Heart left ventricle (tissue), 16 donors: ENCODE results near the gene CIAO2A. TPM values are rescaled to one million over a fixed set of nuclear protein-coding genes. Genes with fewer than 3 reads are reported as not detected.
A peak's percentile ranks its signal among the peaks of the same experiment; 100 is the strongest.

Source experiments
- ATAC-seq, 4 donors: fragments of 200-7000 bp; cut with Tn5 transposase; one replicate each; pipeline ENCODE4 v1.9.1; 2020 to 2022; ENCODE audit warnings: moderate library complexity in 4 of 4, mild to moderate bottlenecking in 3 of 4, moderate number of reproducible peaks in 1 of 4
- DNase-seq, 5 donors: peaks; one replicate each; pipeline ENCODE4 v3.0.0-alpha.2; 2020
- H3K27ac ChIP-seq, 12 donors: fragments of 200-600 bp; sonication (generic) in 4 of 12; one replicate each; pipeline versions ENCODE4 v1.5.0 to v1.8.0; 2016 to 2022; ENCODE audit warnings: mild to moderate bottlenecking in 2 of 12
- H3K27me3 ChIP-seq, 9 donors: fragments of 200-600 bp; sonication (generic) in 2 of 9; one replicate each; pipeline versions ENCODE4 v1.5.1 to v1.8.0; 2016 to 2022; ENCODE audit warnings: mild to moderate bottlenecking in 3 of 9
- H3K36me3 ChIP-seq, 9 donors: fragments of 200-600 bp; sonication (generic) in 2 of 9; one replicate each; pipeline versions ENCODE4 v1.5.0 to v1.8.0; 2018 to 2022; ENCODE audit warnings: mild to moderate bottlenecking in 2 of 9
- H3K4me1 ChIP-seq, 12 donors: fragments of 200-600 bp; sonication (generic) in 4 of 12; one replicate each; pipeline versions ENCODE4 v1.5.0 to v1.8.0; 2016 to 2022; ENCODE audit warnings: mild to moderate bottlenecking in 3 of 12
- H3K4me3 ChIP-seq, 12 donors: fragments of 200-600 bp; sonication (generic) in 4 of 12; one replicate each; pipeline versions ENCODE4 v1.5.0 to v1.8.0; 2017 to 2022; ENCODE audit warnings: mild to moderate bottlenecking in 9 of 12, moderate library complexity in 4 of 12
- H3K9me3 ChIP-seq, 12 donors: fragments of 200-600 bp; sonication (generic) in 4 of 12; one replicate each; pipeline versions ENCODE4 v1.5.0 to v1.8.0; 2016 to 2022; ENCODE audit warnings: mild to moderate bottlenecking in 1 of 12
- POLR2A ChIP-seq, 2 donors: fragments of 450-650 bp; IDR thresholded peaks; one replicate each; pipeline ENCODE4 v1.6.1; 2017; ENCODE audit warnings: antibody characterized with exemption in 2 of 2, mild to moderate bottlenecking in 2 of 2, moderate library complexity in 2 of 2
- WGBS, 4 donors: extraction: QIAGEN DNeasy Blood & Tissue Kit in 2 of 4; methylation state at CpG; one replicate each; pipeline versions ENCODE4 v1.1.5 to v1.1.7; 2013 to 2018; 5-methylcytosine and 5-hydroxymethylcytosine counted together
- intact Hi-C, 10 donors: fragments of 100-400 bp; cut with DNase I; formaldehyde crosslinking; loops; one replicate each; pipeline versions ENCODE4 v1.11.1 to v1.14.2; 2022
- polyA plus RNA-seq, 2 donors: library from polyadenylated mRNA; stranded (reverse); fragments of 200-250 nt; gene quantifications; one replicate each; pipeline ENCODE4 v1.2.3, GENCODE V29; 2013
- total RNA-seq, 9 donors: library from RNA; depleted of rRNA in 2 of 9; stranded (reverse); fragments of >200 nt in 2 of 9; fragmentation: NEBNext Ultra II Directional in 3 of 9; extraction: Animal tissue kit (Norgen Biotek cat#: 25700) in 3 of 9; gene quantifications; one replicate each; pipeline versions ENCODE4 v1.1.0 to v1.2.4, GENCODE V29; 2016 to 2023
- TF ChIP-seq, protein P1 (sequence below), 12 donors: fragments of 200-600 bp; sonication (generic) in 4 of 12; IDR thresholded peaks; one replicate each; pipeline versions ENCODE4 v1.5.0 to v1.8.0; 2018 to 2022; ENCODE audit warnings: antibody characterized with exemption in 12 of 12, mild to moderate bottlenecking in 5 of 12
- donor health status: ischemic (EF 13 %, LVEDD 7.1; RV severe dilation, severe dysfunction).
- donor health status: healthy with polysubstance abuse.
- donor health status: DM: no; HTN: yes; CAD: no.
- donor health status: DM: no; HTN: no; CAD: no.
- donor health status: ischemic (EF 25% LVEDD 6.9; RV normal size, moderate dysfunction).
- donor health status: ischemic (EF 25% LVEDD 5.7; RV mildly dilated, moderate dysfunction).
- donor health status: healthy.
- donor health status: DM: yes; HTN: yes; CAD: no.
- donor health status: ischemic (EF 35%, LVEDD 5.7; RV mildly dilated, moderate dysfunction).
- donor health status: nonischemic (EF 11% LVEDD 7.7; RV severe dilation, severe dysfunction).
- donor health status: DM: yes; HTN: yes; CAD: no.
- donor health status: PGD.
- donor health status: ischemic (EF 29% LVEDD 5.4; RV normal size, mild dysfunction).
- donor health status: nonischemic (EF 23%, LVEDD 6.1; RV moderate dilation, normal function).

The CIAO2A gene
- total and polyA plus RNA-seq, 11 donors = 41.6 to 114 (median 56.5) TPM

- Histone ChIP-seq H3K27me3 (no peaks in the 10 kb centered on the region), H3K27ac (no peak overlapping the region), H3K4me1 (peaks cover 0 to 44% (median 21%) of the 10 kb centered on the region in 12 donors), H3K9me3 (no peaks in the 10 kb centered on the region), H3K4me3 (no peak overlapping the region), H3K36me3 (peaks cover 0 to 10% (median 0%) of the 10 kb centered on the region in 9 donors)
- no peak for DNase-seq
- ATAC-seq = no peak
- intact Hi-C loops = no loop called here
- WGBS, 4 donors = 90 to 98% (median 95%) methylated on average over 4 of the region's 4 CpGs
- TF ChIP-seq, protein P1, sequence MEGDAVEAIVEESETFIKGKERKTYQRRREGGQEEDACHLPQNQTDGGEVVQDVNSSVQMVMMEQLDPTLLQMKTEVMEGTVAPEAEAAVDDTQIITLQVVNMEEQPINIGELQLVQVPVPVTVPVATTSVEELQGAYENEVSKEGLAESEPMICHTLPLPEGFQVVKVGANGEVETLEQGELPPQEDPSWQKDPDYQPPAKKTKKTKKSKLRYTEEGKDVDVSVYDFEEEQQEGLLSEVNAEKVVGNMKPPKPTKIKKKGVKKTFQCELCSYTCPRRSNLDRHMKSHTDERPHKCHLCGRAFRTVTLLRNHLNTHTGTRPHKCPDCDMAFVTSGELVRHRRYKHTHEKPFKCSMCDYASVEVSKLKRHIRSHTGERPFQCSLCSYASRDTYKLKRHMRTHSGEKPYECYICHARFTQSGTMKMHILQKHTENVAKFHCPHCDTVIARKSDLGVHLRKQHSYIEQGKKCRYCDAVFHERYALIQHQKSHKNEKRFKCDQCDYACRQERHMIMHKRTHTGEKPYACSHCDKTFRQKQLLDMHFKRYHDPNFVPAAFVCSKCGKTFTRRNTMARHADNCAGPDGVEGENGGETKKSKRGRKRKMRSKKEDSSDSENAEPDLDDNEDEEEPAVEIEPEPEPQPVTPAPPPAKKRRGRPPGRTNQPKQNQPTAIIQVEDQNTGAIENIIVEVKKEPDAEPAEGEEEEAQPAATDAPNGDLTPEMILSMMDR (IDR thresholded peaks at IDR 0.05) = no peak
- TF ChIP-seq POLR2A (IDR thresholded peaks at IDR 0.05) = no peak
Measured at GRCh38 chr15:64030123-64030522, 63.5 kb downstream of the CIAO2A start.

- Histone ChIP-seq H3K27me3 (no peaks in the 10 kb centered on the region), H3K9me3 (no peaks in the 10 kb centered on the region), H3K4me1 (peaks cover 0 to 48% (median 21%) of the 10 kb centered on the region in 12 donors), H3K27ac (no peak overlapping the region), H3K36me3 (peaks cover 0 to 10% (median 0%) of the 10 kb centered on the region in 9 donors), H3K4me3 (no peak overlapping the region)
- TF ChIP-seq, protein P1 (IDR thresholded peaks at IDR 0.05) = no peak
- TF ChIP-seq POLR2A (IDR thresholded peaks at IDR 0.05) = no peak
- DNase-seq (no peak), ATAC-seq (peak in 1 of 4 donors; percentile 16)
- 94 to 98% (median 97%) methylated on average over 4 of the region's 4 CpGs for WGBS, 4 donors
- intact Hi-C loops = loop anchor here in 1 of 10 donors (10.0 kb wide), 1 partner anchor 55 kb away; no protein-coding TSS in a partner anchor
Measured at GRCh38 chr15:64029633-64030032, 64.0 kb downstream of the CIAO2A start.

- Histone ChIP-seq H3K36me3 (peaks cover 0 to 8% (median 0%) of the 10 kb centered on the region in 9 donors), H3K9me3 (no peaks in the 10 kb centered on the region), H3K27ac (no peak overlapping the region), H3K4me3 (no peak overlapping the region), H3K4me1 (peaks cover 0 to 53% (median 21%) of the 10 kb centered on the region in 12 donors), H3K27me3 (no peaks in the 10 kb centered on the region)
- DNase-seq = no peak
- WGBS, 4 donors = 62 to 91% (median 68%) methylated on average over 8 of the region's 8 CpGs
- intact Hi-C loops = loop anchor here in 1 of 10 donors (10.0 kb wide), 1 partner anchor 54 kb away; no protein-coding TSS in a partner anchor
- TF ChIP-seq, protein P1 (IDR thresholded peaks at IDR 0.05) = no peak
- no peak for TF ChIP-seq POLR2A (IDR thresholded peaks at IDR 0.05)
- ATAC-seq = peak in 1 of 4 donors; percentile 4
Measured at GRCh38 chr15:64029110-64029509, 64.5 kb downstream of the CIAO2A start.

DNA sequence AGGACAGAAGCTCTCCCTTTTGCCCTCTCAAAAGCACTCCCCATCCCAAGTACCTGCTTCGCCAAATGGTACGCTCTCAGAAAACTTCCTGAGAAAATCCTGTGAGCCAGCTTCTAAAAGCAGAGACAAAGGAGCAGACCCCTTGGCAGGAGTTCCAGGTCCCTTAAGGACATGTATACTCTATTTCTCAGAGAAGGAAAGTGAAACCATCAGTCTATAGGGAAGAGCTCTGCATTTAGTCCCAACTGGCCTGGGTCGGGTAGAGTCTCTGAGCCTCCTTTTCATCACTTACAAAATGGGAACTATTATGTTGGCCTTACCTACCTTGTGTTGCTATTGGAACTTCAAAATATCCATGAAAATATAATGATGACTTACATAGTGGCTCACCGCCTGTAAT is 67.0 kb downstream of the CIAO2A start:
- no peaks in the 10 kb centered on the region for H3K36me3 ChIP-seq
- no peak overlapping the region for H3K4me3 ChIP-seq
- no peak for ATAC-seq
- H3K4me1 ChIP-seq = peaks cover 0 to 63% (median 30%) of the 10 kb centered on the region in 12 donors
- peak overlapping the region in 1 of 12 donors; percentile 34 for H3K27ac ChIP-seq
- H3K27me3 ChIP-seq = no peaks in the 10 kb centered on the region
- H3K9me3 ChIP-seq = no peaks in the 10 kb centered on the region
- TF ChIP-seq POLR2A (IDR thresholded peaks at IDR 0.05) = no peak
- TF ChIP-seq, protein P1 (IDR thresholded peaks at IDR 0.05) = no peak
- 71 to 77% (median 73%) methylated on average over 4 of the region's 4 CpGs for WGBS, 4 donors
- DNase-seq = no peak
- intact Hi-C loops = loop anchor here in 1 of 10 donors (10.0 kb wide), 1 partner anchor 52 kb away; no protein-coding TSS in a partner anchor
